Measurements from ENCODE around the gene FAM221A.

- TF ChIP-seq CTCF (IDR thresholded peaks at IDR 0.05) (no peak), POLR2A (IDR thresholded peaks at IDR 0.05) (no peak)
Measured at GRCh38 chr7:23658831-23659427, 21.1 kb upstream of the FAM221A start.

Data from tibial nerve (tissue), 3 donors.